Loucy (cell line): ENCODE results near the gene LRSAM1.

ENCODE experiments used
- CTCF ChIP-seq: fragments of 200-600 bp; sonication (generic); conservative IDR thresholded peaks from 2 replicates; pipeline ENCODE4 v1.5.1; 2014; ENCODE audit warnings: mild to moderate bottlenecking, antibody characterized with exemption, low read length
- EZH2phosphoT487 ChIP-seq: fragments of 200-600 bp; IDR thresholded peaks from 2 replicates; pipeline ENCODE4 v1.6.1; 2018; ENCODE audit warnings: antibody characterized with exemption, mild to moderate bottlenecking, moderate library complexity, borderline replicate concordance

GRCh38 chr9:127473932-127474331 lies 22.6 kb downstream of the LRSAM1 start:
- no peak for TF ChIP-seq CTCF
- no peak for TF ChIP-seq EZH2phosphoT487
